ENCODE results near the gene MYBPC3. TPM values are rescaled to one million over a fixed set of nuclear protein-coding genes. Genes with fewer than 3 reads are reported as not detected.

Gene MYBPC3
- not detected for total RNA-seq

- CTCF ChIA-PET, result no interaction called here
- POLR2A ChIA-PET, result no interaction called here
Measured at GRCh38 chr11:47352556-47352955, at the start of gene MYBPC3. Gene MYBPC3 (minus strand): TSS chr11:47352702. CDS start chr11:47352647, 55 bp downstream.

- POLR2A ChIA-PET, result interaction anchor here (0.7 kb wide), 1 partner anchor 11 kb away, joined by 3 read pairs; no protein-coding TSS in a partner anchor
Measured at GRCh38 chr11:47400768-47401279, 48.3 kb upstream of the MYBPC3 start.

GRCh38 chr11:47399860-47400767 is 47.6 kb upstream of the MYBPC3 start:
- CTCF ChIA-PET, result interaction anchor here (0.9 to 2.0 kb wide), 3 partner anchors 7 to 26 kb away, joined by 3 to 6 read pairs (median 6); no protein-coding TSS in a partner anchor
- POLR2A ChIA-PET, result interaction anchor here (0.5 to 1.5 kb wide), 3 partner anchors 12 to 179 kb away, joined by 3 to 4 read pairs (median 3); no protein-coding TSS in a partner anchor

More at GRCh38 chr11:47400768-47401279, 48.3 kb upstream of the MYBPC3 start:
- CTCF ChIA-PET, result interaction anchor here (0.9 kb wide), 1 partner anchor 9 kb away, joined by 3 read pairs; no protein-coding TSS in a partner anchor

- ChIA-PET POLR2A (no interaction called here), CTCF (interaction anchor here (1.0 to 2.0 kb wide), 3 partner anchors 9 to 24 kb away, joined by 4 to 6 read pairs (median 4); no protein-coding TSS in a partner anchor)
Measured at GRCh38 chr11:47398551-47398950, 46.0 kb upstream of the MYBPC3 start.

GRCh38 chr11:47398011-47398410 is 45.5 kb upstream of the MYBPC3 start:
- ChIA-PET CTCF (interaction anchor here (1.4 to 2.0 kb wide), 2 partner anchors 10 to 24 kb away, joined by 4 to 6 read pairs; no protein-coding TSS in a partner anchor), POLR2A (interaction anchor here (0.6 kb wide), 1 partner anchor 19 kb away, joined by 4 read pairs; no protein-coding TSS in a partner anchor)

- POLR2A ChIA-PET, result no interaction called here
Measured at GRCh38 chr11:47396049-47396320, 43.5 kb upstream of the MYBPC3 start.

GRCh38 chr11:47395223-47396048 is 42.9 kb upstream of the MYBPC3 start:
- ChIA-PET CTCF (interaction anchor here (1.0 to 2.5 kb wide), 2 partner anchors 8 to 21 kb away, joined by 3 to 14 read pairs; no protein-coding TSS in a partner anchor), POLR2A (no interaction called here)

More at GRCh38 chr11:47396049-47396320, 43.5 kb upstream of the MYBPC3 start:
- CTCF ChIA-PET, result no interaction called here

- POLR2A ChIA-PET, result interaction anchor here (1.1 to 1.3 kb wide), 2 partner anchors 8 to 13 kb away, joined by 3 read pairs; no protein-coding TSS in a partner anchor
Measured at GRCh38 chr11:47394322-47395222, 42.1 kb upstream of the MYBPC3 start.

GRCh38 chr11:47394050-47394321 is 41.5 kb upstream of the MYBPC3 start:
- ChIA-PET CTCF (interaction anchor here (1.0 to 2.5 kb wide), 2 partner anchors 18 to 20 kb away, joined by 6 to 14 read pairs; no protein-coding TSS in a partner anchor), POLR2A (interaction anchor here (1.1 to 1.3 kb wide), 2 partner anchors 9 to 13 kb away, joined by 3 read pairs; no protein-coding TSS in a partner anchor)

More at GRCh38 chr11:47394322-47395222, 42.1 kb upstream of the MYBPC3 start:
- CTCF ChIA-PET, result interaction anchor here (1.0 to 2.5 kb wide), 3 partner anchors 9 to 20 kb away, joined by 3 to 14 read pairs (median 6); no protein-coding TSS in a partner anchor

- POLR2A ChIA-PET, result interaction anchor here (1.1 to 1.3 kb wide), 2 partner anchors 10 to 14 kb away, joined by 3 read pairs; no protein-coding TSS in a partner anchor
- CTCF ChIA-PET, result interaction anchor here (0.6 to 2.5 kb wide), 4 partner anchors 12 to 167 kb away, joined by 3 to 14 read pairs (median 5); no protein-coding TSS in a partner anchor
Measured at GRCh38 chr11:47393163-47394049, 40.9 kb upstream of the MYBPC3 start.

- ChIA-PET POLR2A (no interaction called here), CTCF (interaction anchor here (0.6 to 2.5 kb wide), 6 partner anchors 8 to 167 kb away, joined by 3 to 14 read pairs (median 4); no protein-coding TSS in a partner anchor)
Measured at GRCh38 chr11:47392546-47393162, 40.2 kb upstream of the MYBPC3 start.

GRCh38 chr11:47391711-47392432 is 39.4 kb upstream of the MYBPC3 start:
- ChIA-PET POLR2A (interaction anchor here (0.6 kb wide), 1 partner anchor 175 kb away, joined by 4 read pairs; no protein-coding TSS in a partner anchor), CTCF (interaction anchor here (0.9 to 1.8 kb wide), 4 partner anchors 8 to 21 kb away, joined by 3 to 5 read pairs (median 4); no protein-coding TSS in a partner anchor)

- POLR2A ChIA-PET, result no interaction called here
- CTCF ChIA-PET, result interaction anchor here (1.8 kb wide), 1 partner anchor 17 kb away, joined by 5 read pairs; no protein-coding TSS in a partner anchor
Measured at GRCh38 chr11:47391077-47391583, 38.6 kb upstream of the MYBPC3 start.

- CTCF ChIA-PET, result no interaction called here
- POLR2A ChIA-PET, result no interaction called here
Measured at GRCh38 chr11:47390422-47390760, 37.9 kb upstream of the MYBPC3 start.

GRCh38 chr11:47389577-47390421 is 37.3 kb upstream of the MYBPC3 start:
- POLR2A ChIA-PET, result no interaction called here
- CTCF ChIA-PET, result interaction anchor here (0.8 to 3.8 kb wide), 2 partner anchors 16 to 17 kb away, joined by 3 to 16 read pairs; no protein-coding TSS in a partner anchor
